Globus pallidus (tissue), 1 donor: ENCODE results near the gene TRPC6.

ENCODE experiments used
- DNase-seq: peaks from one replicate; pipeline ENCODE4 v3.0.0-alpha.2; 2015; ENCODE audit warnings: low spot score

TRPC6 gene

DNA sequence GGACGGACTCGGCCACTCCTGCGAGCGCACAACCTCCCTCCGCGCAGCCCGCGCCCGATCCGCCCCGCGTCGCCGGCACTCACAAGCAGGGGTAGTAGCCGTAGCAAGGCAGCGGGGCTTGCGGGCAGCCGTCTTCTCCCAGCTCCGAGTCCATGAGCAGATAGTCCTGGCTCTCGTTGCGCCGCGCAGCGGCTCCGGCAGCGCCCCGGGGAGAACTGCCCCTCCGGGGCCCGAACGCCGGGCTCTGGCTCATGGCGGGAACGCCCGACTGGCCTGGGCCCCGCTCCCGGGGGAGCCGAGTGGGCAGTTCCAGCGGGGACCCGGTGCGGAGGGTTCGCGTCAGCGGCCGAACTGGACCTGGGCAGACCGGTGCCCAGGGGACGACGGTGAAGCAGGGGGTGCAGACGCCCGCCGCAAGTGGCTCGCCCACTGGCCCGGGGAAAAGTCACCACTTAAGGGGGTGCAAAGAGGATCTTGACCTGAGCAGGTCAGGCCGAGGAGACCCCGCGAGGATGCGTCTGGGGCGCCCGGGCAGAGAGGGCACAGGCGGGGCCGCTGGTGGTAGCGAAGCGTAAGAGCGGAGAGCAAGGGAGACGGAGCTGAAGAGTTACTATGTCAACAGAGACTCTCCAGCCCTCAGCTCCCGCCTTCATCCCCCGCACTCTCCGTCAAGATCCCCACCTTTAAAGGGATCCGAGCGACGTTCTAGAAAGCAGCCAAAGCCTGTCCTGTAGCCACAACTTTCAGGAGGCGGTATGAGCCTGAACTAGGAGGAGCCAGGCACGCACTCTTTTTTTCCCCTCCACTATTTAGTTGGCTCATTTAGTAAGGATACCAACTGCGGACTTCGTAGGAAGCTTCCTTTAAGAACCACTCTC lies at the start of gene TRPC6:
Gene TRPC6, minus strand, starts transcription at position 757 of the 878 bp plus-strand sequence. Its CDS starts 504 bp downstream, at position 253.
- no peak for DNase-seq

DNA sequence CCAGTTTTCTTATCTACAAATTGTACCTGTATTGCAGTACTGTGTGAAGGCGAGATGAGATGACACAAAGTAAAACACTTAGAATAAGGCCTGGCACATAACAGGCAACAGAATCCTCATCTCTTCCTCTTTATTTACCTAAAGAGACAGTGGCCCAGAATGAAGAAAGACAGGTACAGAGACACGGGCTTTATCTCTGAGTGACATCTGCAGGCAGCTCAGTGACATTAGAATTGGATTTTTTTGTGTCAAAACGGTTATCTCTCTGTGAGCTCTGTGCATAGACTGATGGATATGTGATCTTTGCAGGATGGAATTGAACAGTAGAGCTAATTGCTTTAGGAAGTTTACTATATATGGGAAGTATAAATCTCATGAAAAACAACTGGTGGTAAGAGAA lies 36.2 kb upstream of the TRPC6 start:
- no peak for DNase-seq

DNA sequence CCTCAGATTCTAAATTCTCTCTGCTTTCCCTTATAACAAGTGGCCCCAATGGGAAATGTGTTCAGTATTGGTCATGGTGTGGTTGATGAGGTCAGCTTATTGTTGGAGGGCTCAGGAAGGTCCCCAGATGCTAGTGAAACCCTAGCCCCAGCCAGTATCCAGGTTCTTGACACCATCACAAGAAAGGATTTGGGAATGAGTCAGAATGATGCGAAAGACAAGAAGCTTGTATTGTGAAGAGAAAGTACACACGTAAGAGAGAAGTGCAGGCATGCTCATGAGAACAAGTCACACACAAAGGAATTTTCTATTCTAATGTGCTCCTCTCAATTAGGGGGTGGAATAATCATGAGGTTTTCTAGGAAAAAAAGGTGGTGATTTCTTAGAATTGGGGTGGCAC lies 34.9 kb upstream of the TRPC6 start:
- no peak for DNase-seq

DNA sequence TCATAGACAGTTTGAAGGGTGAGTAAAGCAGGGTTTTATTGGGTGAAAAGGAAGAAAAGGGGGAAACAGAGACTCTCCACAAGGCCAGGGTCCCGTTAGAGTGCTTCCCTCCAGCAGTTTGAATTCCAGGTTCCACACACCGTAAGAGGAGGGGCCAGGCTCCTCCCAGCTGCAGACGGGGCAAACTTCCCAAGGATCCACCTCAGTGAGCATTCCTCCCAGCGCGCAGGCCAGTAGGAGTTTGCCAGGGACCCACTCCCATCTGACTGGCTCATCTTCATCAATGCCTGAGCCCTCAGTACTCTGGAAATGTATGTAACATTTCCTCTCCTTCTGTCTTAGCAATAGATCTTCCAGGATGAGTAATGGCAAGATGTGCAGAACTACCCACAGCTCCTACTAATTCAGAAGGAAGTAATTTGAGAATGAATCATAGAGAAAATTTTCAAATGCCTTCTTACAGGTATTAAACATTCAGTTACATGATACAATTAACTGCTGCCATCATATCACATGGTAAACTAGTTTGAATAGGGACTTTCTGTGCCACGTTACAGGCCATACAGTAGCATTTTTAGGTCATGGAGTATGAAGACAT lies 34.0 kb upstream of the TRPC6 start:
- no peak for DNase-seq

DNA sequence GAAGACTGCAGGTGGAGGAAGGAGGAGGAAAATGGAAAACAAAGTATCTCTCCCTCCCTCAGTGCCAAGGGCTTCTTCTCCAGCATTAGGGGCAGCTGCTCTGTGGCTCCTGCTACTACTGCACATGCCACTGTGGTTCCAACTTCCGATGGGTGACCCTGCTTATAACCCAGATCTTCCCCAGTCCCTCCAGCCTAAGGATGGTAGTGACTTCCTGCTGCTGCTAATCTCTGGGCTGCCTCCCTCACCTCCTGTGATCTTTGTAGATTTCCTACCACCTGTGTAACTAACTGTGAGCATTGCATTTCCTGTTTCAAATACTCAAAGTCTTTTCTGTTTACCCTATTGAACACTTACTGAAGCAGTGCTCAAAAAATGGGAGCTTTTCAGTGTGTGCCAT lies 28.7 kb upstream of the TRPC6 start:
- no peak for DNase-seq

DNA sequence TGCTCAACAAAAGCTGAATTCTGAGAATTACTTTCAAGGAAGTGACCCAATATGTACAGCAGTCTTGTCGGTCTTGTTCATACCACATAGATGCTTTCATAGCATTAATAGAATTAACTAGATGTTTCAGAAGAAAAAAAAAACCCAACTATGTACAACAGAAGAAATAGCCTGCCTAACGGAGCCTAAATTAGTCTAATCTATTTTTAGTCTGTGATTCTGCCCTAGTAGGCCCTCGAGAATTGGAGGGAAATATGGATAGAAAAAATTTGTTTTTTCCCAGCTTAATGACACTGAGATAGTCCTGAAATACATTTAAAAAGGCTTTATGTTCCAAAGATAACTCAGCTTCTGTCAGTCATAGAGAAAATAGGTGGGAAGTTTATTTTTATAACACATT lies 17.1 kb upstream of the TRPC6 start:
- DNase-seq = no peak

DNA sequence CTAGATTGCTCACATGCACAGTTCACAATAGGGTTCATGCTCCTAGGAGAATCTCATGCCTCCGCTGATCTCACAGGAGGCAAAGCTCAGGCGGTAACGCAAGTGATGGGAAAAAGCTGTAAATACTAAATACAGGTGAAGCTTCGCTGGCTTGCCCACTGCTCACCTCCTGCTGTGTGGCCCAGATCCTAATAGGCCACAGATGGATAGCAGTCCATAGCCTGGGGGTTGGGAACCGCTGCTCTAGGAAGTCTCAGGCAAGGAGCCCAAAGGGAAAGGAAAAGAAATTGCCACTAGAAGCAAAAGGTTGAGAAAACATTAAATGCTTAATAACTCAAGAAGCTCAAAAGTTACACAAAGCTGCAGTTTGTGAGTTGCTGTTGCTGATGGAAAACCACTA lies 3.2 kb upstream of the TRPC6 start:
- no peak for DNase-seq

DNA sequence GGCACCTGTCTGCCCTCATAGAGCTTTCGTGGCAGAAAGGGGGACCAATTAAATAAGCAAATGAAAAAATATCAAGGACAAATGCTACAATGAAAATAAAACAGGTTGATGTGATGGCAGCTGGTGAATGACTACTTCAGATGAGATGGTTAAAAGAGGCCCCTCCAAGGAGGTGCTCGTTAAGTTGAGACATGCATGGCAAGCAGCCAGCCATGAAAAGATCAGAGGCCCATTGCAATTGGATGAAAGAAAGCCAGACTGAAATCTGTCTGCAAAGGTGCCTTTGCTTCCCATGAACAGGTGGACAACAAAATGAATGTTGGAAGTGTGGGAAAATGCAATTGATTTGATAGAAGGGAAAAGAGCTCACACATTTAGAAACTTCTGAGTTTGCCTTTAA lies 848 bp upstream of the TRPC6 start:
- no peak for DNase-seq

DNA sequence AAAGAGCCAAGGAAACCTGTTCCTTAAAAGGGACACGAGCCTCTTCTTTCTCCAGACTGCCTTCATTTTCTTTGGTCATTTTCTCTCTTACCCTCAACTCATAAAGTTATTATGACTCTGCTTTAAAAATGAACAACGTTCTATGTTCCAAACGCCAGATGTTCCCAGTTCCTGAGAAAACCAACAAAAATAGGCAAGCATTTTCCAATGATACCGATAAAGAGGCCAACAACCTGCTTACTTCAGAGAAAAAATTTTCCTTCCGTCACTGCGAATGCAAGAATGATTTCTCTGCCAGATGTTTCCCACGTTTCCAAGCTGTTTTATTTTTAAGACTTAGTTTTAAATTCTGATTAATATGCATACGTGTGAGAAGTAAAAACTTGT lies 315 bp upstream of the TRPC6 start:
- DNase-seq = no peak

DNA sequence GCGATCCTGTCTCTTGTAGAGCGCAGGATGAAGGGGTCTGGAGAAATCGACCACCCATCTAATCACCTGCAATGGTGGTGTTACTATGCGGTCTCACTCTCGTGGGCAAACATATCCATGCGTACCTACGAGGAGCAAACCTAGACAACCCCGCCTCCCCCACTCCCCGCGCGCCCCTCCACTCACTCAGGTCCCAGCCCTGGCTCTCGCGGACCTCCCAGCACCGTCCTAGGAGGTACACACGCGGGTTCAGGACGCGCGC lies 887 bp downstream of the TRPC6 start:
- DNase-seq = no peak

DNA sequence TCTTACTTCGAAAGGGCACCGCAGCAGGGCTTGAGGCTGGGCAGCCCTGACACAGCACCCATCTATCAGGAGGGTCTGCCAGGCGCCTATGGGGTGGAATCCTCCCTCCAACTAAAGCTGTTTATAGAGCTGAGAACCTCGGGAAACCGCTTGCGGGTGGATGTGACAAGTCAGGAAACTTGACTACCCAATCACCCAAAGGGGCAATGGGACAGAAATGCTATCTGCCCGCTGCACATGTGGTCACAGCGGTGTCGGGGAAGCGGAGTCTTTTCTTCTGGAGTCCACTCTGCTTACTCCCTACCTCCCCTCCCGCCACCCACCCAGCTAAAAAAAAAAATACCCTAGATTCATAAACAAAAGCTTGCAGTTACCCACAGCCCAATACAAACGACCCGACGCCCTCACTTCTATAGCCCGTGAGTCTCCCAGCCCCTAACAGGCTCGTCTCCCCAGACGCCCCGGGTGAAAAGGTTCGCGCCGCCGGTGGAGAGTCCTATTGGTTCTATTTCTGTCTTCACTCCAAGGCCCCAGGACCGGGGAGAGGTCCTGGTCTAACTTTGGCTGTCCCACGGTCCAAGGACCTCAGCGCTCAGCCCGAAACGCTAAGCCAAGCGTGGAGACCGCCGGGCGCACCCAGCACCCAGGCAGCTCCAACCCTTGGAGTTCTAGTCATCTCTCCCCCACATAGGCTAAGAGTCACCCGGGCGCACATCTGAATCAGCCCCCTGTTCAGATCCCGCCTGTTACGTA lies 1.4 kb downstream of the TRPC6 start:
- no peak for DNase-seq

DNA sequence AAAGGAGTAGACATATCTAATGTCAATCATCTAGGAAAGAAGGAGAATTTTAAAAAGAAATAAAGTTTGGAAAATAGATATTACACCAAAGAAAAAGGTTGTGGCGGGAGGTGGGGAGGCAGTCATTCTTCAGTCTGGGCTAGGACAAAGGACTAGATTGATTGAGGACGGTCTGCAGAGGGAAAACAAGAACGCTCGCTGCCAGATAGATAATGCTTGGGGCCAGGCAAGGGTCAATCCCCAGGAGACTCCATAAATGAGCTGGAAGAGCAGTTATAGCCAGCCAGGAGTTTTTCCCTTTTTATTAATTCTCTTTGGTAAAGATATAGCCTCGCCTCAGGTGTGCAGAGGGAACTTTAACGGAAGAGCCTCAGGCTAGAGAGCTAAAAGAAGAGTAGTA lies 6.3 kb downstream of the TRPC6 start:
- no peak for DNase-seq

DNA sequence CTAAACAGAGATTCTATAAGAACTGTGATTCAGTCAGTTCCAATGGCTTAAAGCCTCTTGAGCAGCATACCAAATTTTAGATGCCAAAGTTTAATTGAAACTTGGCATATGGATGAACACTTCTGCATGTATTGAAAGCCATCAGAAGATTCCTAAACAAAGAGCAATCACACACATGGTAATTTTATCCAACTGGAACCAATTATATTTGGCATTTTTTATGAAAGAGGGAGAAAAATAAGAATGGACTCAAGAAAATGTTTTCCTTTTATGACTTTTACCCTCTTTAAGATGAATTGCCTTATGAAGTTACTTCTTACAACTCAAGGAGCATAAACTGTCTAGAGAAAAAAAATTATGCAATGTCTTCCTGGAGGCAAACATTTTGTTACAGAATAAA lies 7.4 kb downstream of the TRPC6 start:
- no peak for DNase-seq

DNA sequence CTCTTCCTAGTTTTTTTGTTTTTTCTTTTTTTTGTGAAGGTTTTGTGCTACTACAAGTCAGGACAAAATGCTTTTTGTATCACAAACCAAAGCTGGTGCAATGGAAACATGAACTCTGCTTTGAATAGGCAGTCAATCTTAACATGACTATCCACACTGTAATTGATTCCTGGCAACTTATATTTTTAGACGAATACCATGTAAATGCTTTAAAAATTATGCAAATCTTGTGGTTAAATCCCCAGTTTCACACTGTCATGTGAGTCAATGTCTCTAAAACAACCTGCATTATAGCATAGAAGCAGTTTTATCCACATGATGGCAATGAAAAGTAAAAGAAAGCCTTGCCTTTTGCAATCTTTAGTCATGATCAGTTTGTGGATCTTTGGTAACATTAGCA lies 8.9 kb downstream of the TRPC6 start:
- no peak for DNase-seq

DNA sequence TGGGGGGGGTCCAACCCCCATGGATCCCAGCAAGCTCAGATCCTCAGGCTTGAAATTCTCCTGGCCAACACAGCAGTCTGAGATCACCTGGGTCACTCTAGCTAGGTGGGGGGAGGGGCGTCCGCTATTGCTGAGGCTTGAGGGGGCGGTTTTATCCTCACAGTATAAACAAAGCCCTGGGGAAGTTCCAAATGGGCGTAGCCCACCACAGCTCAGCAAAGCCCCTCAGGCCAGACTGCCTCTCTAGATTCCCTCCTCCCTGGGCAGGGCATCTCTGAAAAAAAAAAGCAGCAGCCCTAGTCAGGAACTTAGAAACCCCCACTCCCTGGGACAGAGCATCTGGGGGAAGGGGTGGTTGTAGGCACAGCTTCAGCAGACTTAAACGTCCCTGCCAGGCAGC lies 16.7 kb downstream of the TRPC6 start:
- no peak for DNase-seq

DNA sequence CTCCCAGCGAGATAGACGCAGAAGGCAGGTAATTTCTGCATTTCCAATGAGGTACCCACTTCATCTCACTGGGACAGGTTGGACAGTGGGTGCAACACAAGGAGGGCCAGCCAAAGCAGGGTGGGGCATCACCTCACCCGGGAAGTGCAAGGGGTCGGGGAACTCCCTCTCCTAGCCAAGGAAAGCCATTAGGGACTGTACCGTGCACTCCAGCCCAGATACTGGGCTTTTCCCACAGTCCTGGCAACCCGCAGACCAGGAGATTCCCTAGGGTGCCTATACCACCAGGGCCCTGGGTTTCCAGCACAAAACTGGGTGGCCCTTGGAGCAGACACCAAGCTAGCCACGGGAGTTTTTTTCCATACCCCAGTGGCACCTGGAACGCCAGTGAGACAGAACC lies 17.2 kb downstream of the TRPC6 start:
- no peak for DNase-seq

DNA sequence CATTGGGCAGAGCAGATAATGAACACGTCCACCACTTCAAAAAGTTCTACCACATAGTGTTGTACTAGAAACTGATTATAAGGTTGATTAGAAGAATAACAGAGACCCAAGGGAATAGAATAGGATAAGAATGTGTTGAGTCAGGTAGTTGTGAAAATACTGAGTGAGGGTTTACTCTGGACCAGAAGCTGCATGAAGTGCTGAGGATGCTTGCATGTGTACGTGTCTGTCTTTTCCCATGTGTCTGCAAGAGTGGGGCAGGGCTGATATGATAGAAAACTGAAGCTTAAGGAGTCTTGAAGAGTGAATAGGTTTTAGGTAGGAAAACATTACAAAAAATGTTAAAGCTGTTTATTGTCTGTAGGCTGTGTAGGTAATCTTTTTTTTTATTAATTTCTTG lies 20.6 kb downstream of the TRPC6 start:
- no peak for DNase-seq

DNA sequence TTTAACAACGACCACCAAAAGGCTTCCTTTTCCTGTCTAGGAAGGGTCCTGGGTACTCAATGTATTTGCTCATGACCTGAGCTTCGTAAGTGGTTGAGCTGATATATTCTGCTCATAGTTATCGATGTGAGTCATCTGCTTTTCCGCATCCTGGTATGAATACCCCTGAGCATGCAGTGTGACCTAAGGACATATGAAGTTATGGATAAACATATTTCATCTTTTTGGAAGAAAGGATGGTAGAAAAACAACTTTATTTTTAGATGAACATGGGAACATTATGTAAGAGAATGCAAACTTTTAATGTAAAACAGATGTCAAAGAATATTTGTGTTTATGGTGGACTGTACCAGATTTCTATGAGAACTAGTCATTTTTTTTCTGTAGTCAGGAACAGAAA lies 28.4 kb downstream of the TRPC6 start:
- DNase-seq = no peak

DNA sequence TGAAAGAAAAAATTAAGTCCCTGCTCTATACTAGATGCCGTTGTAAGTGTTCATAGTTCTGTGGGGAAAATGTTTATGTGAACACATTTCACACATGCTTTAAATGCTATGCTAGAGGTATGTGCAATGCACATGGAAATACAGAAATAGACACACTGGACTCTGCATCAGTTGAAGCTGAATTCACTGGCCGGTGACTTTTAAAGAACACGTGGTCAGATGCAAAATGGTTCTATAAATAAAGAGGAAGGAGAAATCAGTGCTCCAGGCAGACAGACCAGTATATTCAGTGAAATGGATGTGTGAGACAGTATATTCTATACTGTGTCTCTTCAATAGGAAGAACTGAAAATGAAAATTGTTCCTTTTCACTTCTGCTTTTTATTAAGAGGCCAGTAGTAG lies 29.9 kb downstream of the TRPC6 start:
- no peak for DNase-seq

DNA sequence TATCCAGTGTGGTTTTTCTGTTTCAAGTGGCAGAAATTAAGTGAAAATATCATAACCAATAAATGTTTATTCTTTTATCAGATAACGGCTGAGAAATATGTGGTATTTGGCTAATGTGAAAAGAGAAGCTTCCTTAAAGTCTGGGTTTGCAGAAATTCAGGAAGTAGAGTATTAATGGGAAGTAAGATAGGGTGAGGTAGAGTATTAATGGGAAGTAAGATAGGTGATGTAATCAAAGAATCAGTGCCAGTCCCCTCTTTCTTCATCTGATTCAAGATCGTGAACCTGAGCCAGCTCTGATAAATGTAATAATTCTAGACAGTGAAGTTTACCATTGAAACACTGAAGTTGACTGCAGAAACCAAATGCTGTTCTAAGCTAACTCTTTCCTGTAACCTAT lies 30.9 kb downstream of the TRPC6 start:
- no peak for DNase-seq

DNA sequence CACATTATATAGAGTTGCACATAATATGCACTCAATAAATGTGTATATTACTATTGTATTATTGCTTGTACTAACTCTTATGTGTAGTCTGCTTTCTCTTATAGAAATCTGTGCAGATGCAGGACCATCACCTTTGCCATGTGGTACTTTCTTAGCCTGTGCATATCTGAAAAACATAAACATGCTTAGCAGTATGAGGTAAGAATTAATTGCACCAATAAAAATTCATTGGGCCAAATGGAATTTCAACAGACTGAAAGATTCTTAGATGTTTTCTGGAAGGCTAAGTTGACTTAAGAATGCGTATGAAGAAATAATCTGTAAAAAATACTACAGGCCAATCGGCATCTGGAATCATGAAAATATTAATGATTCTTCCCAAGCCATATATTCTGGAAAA lies 55.3 kb downstream of the TRPC6 start:
- DNase-seq = no peak

DNA sequence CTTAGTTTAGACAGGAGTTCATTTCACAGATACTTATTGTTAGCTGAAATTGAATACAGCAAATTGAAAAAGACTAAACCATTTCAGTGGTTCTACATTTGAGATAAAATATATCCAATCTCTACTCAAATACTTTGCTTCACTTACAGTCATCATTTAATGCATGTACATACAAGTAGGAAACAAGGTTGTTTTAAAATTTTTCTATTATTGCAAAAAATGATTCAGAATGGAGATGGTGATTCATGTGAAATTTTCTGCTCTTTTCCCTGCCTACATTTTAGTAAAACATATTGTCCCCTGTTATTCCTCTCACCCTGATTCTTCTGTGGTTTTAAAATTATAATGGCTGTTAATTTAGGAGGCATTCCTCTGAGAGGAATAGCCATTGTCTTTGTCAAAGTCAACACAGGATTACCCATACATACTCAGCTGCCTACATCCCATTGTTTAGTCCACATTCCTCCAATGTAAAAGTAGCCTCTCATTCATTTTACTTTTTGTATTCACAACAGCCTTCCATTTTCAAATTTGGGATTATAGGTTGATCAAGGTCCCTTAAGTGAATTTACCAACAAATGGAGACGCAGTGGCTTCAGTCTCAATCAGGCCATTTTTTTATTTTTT lies 60.1 kb downstream of the TRPC6 start:
- DNase-seq = no peak

DNA sequence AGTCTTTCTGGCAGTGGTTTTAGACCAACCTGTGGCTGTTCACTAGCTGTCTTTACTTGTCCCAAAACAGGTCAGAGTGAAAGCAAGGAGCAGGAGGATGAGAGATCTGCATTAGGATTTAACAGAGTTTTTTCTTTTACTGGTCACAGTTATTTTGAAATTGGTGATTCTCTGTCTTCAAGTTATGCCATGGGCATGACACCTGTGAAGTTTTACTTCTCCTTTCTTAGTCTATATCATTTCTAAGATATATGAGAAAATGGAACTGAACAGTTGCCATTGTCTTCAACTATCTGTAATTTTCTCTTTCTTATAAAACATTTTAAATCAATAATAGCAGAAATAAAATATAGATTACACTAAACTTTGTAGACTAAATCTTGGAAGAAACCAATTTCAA lies 60.6 kb downstream of the TRPC6 start:
- no peak for DNase-seq
